T-helper 2 cell treated with Interferon-gamma antibody and Interleukin-4, amounts not matched to agents 100 ng/mL and 5 ng/mL, for 36 hours (primary cell): ENCODE data around the gene SLC52A1. TPM values are rescaled to one million over a fixed set of nuclear protein-coding genes. Genes with fewer than 3 reads are reported as not detected.
"Not testable (repeated sequence)": the region's sequence is repeated elsewhere in the genome, so short reads cannot be mapped to it uniquely, and the experiment has no call there.

ENCODE experiments used
- intact Hi-C: fragments of 100-400 bp; cut with micrococcal nuclease; formaldehyde crosslinking; loops from one replicate; pipeline ENCODE4 v1.15.1; 2023
- total RNA-seq: library from RNA; stranded (reverse); gene quantifications from 2 replicates; pipeline ENCODE4 v1.2.3, GENCODE V29; 2022

The SLC52A1 gene
- total RNA-seq, 1 donor from 2014 or later = 0.16 TPM

DNA sequence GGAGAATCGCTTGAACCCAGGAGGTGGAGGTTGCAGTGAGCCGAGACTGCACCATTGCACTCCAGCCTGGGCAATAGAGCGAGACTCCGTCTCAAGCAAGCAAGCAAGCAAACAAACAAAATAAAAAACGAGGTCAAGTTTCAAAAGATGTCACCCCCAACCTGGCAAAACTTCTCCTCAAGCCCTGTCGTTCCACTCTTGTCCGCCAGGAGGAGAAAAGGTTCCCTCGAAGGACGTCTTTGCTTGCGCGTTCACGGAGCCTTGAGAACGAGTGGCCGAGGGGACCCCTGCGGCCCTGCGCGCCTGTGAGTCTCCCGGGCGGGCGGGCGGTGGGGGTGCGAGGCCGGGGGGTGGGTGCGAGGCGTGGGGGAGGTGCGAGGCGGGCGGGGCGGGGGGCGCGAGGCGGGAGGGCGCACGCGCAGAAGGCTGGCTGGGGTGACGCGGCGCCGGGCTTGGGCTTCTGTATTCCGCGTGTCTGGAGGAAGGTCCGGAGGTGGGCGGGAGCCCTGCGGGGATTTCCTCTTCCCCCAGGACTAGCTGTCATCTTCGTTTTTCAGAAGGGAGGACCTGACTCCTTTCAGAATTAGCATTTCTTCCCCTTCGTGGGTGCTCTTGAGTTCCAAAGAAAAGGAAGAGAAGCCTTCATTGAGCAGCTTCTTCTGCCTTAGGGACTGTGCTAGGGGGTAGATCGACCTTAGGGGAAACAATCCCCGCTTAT, 3.7 kb downstream of the SLC52A1 start:
- intact Hi-C loops = loop anchor here (1.0 kb wide), 1 partner anchor 31 kb away; no protein-coding TSS in a partner anchor

DNA sequence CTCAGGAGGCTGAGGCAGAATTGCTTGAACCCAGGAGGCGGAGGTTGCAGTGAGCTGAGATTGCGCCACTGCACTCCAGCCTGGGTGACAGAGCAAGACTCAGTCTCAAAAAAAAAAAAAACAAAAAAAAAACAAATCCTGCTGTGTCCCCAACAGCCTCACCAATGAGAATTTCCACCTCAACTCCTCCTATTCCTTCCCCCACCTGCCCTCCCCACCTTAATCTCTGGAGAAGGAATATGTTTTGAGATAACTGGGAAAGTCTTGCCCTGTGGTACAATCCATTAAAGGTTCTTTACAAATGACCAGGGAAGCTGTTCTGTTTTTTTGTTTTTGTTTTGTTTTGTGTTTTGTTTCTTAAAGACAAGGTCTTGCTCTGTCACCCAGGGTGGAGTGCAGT, 5.1 kb downstream of the SLC52A1 start:
- intact Hi-C loops = not testable (repeated sequence)

DNA sequence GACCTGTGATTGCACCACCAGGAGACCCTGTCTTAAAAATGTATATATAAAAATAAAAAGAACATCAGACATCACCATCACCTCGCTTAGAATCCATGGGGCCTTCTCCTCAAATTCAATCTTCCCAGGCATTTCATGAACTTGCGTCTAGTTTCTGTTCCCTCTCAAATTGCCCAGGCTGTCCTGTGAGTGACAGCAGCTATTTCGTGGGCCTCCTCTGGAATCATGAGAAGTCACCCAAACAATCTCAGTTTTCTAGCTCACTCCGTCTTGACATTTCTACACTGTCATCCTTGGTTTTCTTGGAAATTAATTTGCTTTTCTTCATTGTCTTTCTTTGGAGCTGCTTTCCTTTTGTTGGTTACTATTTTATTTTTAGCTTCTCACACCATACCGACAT, 7.3 kb downstream of the SLC52A1 start:
- intact Hi-C loops = no loop called here

DNA sequence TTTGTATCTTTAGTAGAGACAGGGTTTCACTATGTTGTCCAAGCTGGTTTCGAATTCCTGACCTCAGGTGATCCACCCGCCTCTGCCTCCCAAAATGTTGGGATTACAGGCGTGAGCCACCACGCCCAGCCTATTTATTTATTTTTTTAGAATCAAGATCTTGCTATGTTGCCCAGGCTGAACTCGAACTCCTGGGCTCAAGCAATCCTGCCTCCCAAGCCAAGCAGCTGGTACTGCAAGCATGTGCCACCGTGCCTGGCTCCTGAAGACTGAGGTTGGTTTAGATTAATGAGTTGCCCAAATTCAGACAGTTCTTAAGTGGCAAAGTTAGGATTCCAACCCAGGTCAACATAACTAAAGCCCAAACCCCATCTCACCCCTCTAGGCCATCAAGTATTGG, 7.9 kb downstream of the SLC52A1 start:
- intact Hi-C loops = no loop called here

DNA sequence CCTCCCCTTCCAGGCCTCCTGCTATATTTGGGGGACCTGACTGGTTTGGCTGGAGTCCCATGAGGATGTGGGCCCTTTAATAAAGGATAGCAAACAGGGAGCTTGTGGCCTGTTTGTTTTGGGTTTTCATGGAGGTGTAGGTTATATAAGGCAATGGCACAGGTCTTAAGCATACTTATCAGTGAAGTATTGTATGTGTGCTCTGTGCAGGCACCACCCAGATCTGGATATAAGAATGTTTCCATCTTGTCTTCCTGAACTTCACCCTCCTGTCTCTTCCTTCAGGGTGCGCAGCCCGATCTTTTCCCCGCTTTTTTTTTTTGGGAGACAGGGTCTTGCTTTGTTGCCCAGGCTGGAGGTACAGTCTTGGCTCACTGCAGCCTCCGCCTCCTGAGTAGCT, 10.6 kb downstream of the SLC52A1 start:
- intact Hi-C loops = no loop called here

DNA sequence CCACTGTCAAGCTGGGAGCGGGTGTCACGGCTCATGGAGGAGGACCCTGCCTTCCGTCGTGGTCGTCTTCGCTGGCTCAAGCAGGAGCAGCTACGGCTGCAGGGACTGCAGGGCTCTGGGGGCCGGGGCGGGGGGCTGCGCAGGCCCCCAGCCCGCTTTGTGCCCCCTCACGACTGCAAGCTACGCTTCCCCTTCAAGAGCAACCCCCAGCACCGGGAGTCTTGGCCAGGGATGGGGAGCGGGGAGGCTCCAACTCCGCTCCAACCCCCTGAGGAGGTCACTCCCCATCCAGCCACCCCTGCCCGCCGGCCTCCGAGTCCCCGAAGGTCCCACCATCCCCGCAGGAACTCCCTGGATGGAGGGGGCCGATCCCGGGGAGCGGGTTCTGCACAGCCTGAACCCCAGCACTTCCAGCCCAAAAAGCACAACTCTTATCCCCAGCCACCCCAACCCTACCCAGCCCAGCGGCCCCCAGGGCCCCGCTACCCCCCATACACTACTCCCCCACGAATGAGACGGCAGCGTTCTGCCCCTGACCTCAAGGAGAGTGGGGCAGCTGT, 11.6 kb downstream of the SLC52A1 start:
- intact Hi-C loops = no loop called here

DNA sequence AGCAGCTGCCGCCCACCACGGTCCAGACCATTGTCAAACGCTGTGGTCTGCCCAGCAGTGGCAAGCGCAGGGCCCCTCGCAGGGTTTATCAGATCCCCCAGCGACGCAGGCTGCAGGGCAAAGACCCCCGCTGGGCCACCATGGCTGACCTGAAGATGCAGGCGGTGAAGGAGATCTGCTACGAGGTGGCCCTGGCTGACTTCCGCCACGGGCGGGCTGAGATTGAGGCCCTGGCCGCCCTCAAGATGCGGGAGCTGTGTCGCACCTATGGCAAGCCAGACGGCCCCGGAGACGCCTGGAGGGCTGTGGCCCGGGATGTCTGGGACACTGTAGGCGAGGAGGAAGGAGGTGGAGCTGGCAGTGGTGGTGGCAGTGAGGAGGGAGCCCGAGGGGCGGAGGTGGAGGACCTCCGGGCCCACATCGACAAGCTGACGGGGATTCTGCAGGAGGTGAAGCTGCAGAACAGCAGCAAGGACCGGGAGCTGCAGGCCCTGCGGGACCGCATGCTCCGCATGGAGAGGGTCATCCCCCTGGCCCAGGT, 13.0 kb downstream of the SLC52A1 start:
- intact Hi-C loops = no loop called here

DNA sequence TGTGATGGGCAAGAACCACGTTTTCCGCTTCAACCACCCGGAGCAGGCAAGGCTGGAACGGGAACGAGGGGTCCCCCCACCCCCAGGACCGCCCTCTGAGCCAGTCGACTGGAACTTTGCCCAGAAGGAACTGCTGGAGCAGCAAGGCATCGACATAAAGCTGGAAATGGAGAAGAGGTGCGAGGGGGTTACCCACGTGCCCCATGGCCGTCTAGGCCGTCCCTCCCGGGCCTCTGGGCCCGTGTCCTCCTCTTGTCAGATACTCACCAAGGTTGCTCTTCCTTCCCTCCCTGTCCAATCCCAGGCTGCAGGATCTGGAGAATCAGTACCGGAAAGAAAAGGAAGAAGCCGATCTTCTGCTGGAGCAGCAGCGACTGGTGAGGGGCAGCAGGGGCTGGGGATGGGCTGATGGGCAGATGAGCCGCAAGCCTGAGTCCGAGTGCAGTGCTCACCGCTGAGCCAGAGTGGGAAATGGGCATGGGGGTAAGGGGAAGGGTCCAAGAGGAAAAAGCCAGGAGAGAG, 14.7 kb downstream of the SLC52A1 start:
- intact Hi-C loops = no loop called here

DNA sequence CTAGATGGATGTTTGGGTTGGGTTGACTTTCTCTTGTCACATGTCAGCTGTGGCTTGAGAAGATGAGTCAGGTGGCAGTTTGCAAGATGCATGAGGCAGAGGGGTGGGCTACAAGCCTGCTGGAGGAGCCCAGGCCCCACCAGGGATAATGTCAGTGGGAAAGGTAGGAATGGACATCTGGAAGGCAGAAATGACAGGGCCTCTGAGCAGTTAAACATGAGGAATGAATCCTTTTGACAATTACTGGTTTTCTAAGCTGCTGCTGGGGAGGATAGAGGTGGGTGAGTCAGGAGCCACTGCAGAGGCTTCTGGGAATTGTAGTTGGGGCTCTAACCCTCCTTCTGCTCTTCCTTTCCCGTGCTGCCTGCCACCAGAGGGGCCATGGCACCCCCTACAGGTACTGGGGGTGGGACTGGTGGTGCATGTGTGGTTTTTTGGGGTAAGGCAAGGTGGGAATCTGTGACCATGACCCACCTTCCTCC, 15.7 kb downstream of the SLC52A1 start:
- intact Hi-C loops = no loop called here

DNA sequence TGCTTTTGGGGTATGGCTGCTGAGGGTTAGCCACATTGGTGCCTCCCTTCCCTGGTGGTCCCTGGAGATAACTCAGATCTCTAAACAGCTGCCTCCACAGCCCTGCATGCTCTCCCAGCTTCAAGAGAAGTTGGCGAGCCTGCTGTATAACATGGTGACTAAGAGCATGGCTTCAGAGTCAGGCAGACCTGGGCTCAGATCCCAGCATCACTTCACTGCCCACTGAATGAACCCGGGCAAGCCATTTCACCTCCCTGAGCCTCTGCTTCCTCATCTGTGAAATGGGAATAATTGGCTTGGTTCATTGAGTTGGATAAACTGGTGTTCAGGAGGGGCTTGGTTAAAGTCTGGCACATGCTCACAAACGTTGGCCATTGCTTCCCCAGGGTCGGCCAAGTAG, 20.9 kb downstream of the SLC52A1 start:
- intact Hi-C loops = no loop called here

DNA sequence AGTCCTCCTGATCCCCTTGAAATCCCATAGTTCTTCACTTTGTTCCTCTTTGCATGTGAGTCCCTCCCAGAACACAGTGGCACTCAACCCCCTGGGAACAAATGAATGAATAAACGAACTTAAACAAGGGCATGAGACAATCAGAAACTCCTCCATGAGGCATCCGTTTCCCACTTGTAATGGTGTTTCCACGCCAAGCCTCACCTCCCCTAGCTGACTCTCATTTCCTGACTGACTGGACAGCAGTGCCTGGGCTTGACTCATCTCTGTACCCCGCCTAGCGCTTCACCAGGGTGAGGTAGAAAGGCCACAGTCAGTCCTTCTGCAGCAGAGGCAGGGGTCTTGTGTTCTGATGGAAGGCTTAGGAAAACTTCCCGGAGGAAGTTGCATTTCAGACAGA, 23.3 kb downstream of the SLC52A1 start:
- intact Hi-C loops = no loop called here

DNA sequence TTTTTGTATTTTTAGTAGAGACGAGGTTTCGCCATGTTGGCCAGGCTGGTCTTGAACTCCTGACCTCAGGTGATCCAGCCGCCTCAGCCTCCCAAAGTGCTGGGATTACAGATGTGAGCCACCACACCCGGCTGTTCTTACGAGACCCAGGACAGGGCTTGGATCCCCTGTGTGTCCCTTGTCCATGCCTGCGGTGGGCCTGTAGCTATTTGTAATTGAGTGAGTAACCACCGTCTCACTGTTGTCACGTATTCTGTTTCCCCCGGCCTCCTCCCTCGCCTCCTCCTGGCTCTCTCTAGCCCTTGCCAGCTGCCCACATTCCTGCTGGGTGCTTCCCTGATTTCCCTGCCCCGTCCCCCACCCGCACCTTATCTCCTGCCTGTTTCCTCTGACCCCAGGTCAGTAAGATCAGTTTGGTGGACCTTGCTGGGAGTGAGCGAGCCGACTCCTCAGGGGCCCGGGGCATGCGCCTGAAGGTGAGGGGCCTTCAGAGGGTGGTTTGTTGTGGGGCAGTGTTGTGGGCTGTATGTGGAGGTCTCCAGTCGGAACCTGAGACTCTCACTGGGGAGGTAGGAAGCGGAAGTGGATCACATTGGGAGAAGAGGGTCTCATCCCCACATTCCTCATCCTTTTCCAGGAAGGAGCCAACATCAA, 31.9 kb downstream of the SLC52A1 start:
- intact Hi-C loops = no loop called here

DNA sequence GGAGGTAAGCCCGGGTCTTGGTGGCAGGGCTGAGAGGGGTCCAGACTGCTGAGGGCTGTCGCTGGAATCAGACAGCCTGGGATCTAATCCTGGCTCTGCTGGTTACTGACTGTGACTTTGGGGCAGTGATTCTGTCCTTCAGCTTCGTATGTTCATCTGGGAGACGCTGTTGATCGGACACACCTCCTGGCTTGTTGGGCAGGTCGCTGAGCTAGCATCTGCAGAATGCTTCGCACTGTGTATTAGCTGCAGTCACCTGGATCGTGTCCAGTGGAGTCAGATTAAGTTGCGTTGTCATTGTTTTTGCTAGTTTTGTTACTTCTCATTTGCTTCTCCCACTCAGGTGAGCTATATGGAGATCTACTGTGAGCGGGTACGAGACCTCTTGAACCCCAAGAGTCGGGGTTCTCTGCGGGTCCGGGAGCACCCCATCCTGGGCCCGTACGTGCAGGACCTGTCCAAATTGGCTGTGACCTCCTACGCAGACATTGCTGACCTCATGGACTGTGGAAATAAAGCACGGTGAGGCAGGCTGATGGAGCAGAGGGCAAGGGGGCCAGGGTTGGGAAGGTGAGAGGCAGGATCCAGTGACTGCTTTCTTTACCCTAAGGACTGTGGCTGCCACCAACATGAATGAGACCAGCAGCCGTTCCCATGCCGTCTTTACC, 33.0 kb downstream of the SLC52A1 start:
- intact Hi-C loops = no loop called here

DNA sequence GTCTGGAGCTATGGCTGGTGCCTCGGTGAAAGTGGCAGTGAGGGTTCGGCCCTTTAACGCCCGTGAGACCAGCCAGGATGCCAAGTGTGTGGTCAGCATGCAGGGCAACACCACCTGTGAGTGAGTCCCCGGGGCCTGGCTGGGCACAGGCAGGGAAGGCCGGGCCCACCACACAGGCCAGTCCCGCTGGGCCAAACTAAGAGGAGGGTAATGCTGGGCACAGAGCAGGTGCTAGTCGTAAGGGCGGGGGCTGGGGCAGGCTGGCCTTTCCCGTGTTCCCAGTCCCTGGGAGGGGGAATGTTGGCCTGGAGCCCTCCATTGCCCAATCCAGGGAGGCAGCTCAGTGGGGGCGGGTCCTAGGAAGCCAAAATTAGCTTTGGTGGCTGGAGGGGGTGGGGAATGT, 35.0 kb downstream of the SLC52A1 start:
- intact Hi-C loops = no loop called here

DNA sequence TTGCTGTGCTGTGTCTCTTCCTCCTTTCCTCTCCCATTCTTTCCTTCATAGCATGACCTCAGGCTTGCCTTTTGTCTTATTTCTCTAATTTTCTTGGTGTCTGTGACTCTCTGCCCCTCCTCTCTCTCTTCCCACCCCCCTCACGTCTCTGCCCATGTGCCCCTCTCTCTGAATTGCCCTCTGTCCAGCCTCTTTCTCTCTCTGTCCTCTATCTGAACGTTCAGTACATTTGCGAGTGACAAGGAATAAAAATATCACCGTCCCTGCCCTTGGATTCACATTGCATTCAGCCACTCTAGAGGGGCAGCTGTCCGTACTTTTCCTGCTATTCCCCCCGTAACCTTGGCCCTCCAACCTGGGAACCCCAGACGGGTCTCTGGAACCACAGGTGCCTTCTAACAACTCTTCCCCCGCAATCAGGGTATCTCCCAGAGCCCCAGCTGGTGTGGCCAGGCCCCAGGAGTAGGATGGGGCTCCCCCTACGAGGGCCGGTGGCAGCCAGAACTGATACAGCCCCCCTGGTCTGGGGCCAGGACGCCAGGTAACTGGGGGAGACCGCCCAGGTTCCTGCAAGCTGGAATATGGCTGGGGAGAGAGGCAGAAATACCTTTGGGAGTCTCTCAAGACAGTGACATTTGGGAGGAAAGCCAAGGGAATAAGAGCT, 35.7 kb downstream of the SLC52A1 start:
- intact Hi-C loops = no loop called here

DNA sequence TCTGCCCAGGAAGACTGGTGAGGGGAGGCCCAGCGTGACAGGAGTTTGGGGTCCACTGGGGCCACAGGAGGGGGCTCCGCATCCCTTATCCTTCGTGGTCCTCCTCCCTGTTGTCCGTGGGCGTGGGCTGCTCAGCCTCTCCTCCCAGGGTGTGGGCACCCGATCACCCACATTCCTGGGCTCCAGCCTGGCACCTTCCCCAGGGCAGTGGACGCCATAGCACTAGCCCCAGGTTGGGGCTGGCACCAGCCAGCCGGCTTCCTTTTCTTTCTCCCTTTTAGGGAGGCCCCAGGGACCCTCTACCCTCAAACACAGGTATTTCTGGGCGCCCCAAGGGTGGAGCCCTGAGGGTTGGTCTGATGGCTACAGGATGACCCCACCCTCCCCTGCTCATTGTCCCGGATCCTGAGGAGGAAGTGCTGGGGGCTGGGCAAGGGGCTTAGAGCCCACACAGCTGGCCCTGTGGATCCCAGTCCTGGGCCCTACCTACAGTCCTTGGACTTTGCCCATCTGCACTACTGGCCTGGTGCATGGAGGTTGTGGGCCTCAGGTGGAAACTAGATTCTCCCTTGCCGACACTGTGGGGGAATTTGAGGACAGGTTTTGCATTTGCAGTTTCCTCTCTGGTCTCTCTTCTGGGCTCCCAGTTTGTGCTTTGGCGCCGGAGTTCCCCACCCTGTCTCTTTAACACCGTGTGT, 36.3 kb downstream of the SLC52A1 start:
- intact Hi-C loops = no loop called here

DNA sequence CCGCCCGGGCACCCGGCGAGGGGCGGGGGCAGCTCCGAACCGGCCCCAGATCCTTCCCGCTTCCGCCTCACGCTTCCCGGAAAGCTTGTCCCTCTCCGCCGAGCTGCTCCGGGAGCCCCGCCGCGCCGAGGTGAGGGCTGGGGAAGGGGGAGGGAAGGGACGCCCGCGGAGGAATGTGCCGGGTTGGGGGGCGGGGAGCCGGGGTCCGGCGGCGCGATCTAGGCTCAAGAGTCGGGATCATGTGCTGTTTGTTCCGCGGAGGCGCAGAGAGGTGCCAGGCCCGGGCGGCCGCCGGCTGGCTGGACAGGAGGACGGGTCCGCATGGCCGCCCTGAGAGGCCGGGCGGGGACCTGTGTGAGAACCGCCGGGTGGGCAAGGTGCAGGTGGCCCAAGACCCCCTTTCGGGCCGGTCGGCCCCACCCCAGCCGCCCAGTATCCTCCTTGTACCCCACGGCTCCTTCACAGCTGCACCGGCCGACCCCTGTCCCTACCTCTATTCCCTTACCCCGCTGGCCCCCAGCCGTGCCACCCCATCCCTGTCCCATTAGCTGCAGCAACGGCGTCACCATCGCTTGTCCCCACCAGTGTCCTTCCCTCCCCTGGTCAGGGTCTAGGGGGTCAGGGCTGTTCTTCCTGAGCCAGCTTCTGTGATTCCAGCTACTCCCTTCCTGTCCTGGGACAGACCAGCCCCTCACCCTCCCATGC, 37.0 kb downstream of the SLC52A1 start:
- intact Hi-C loops = no loop called here

DNA sequence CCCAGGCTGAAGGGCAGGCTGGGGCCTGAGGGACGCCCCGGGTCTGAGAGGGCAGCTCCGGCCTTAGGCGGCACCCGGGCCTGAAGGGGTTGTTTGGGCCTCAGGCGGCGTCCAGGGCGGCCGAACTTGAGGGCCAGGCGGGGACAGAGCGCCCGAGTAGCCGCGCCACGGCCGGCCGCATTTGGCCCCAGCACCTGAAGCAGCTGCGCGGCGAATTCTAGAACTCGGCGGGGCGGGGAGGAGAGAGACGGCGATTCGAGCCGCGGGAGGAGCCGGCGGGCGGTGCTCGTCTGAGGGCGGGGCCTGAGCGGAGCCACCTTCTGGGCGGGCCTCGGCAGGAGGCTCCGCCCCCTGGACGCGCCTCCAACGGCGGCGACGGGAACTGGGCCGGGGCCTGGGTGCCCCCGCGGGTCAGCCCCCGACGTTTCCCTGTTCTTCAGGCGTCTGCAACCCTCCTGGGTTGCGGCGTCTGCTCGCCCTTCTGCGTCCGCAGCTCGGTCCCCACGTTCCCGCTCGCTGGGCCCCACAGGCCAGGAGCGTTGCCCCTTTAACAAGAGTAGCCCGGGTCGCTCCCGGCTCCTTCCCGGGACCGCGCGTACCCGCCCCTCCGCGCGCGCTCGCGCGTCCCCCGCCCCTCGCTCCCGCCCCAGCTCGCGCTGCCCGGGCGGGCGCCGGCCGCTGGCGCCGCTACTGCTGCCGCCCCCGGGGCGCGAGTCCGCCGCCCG, 37.8 kb downstream of the SLC52A1 start, which contains the start of the genes INCA1 and KIF1C:
Gene INCA1 (minus strand): TSS at position 221 of the 725 bp plus-strand sequence. CDS start 3,085 bp downstream, outside the sequence.
Gene KIF1C (plus strand): TSS at position 649 of the 725 bp plus-strand sequence. CDS start 2,297 bp downstream, outside the sequence.
- intact Hi-C loops = loop anchor here (1.0 to 2.0 kb wide), 3 partner anchors 9 to 57 kb away; partner anchors contain the start of genes PFN1, RNF167 and SLC25A11
